Stimulated activated CD8-positive, alpha-beta memory T cell treated with anti-CD3 and anti-CD28 coated beads, Interleukin-7, amount 100 ng/mL, for 48 hours (primary cell): ENCODE data around the gene PRTFDC1.
"Not testable (repeated sequence)": the region's sequence is repeated elsewhere in the genome, so short reads cannot be mapped to it uniquely, and the experiment has no call there.

Source experiments
- DNase-seq, 2 donors: peaks; one replicate each; pipeline ENCODE4 v3.0.0-alpha.2; 2020; ENCODE audit warnings: low read depth in 1 of 2; ENCODE audit errors: extremely low read depth in 1 of 2

Gene PRTFDC1

DNA sequence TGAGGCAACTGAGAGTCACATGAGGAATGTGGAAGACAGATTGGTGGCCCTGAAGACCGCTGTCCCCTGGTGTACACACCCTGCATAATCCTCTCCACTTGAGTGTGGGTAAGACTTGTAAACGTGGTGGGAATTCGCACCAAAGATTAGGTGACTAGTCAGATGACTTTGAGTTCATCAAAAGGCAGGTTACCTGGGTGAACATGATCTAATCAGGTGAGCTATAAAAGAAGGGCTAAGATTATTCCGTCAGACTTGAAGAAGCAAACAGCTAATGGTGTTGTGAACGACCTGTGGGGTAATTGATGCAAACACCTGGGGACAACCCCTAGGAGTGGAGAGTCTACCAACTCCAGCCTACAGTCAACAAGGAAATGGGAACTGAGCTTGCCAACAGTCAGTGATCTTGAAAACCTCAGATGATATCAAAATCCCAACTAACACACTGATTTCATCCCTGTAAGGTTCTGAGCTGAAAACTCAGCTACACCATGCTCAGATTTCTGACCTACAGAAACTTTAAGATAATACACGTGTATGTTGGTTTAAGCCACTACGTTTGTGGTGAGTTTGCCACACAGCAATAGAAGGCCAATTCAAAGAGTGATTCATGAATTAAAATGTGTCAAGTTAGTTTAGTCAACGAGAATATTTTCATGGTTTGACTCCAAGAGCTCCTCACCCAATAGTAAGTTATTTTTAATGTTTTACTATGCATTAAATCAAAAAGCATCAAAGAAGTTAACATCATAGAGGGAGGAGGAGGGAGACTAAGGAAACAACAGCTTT is 16.7 kb downstream of the PRTFDC1 start:
- DNase-seq, result no peak

GRCh38 chr10:24931236-24931635 is 21.2 kb downstream of the PRTFDC1 start:
- DNase-seq, result no peak

DNA sequence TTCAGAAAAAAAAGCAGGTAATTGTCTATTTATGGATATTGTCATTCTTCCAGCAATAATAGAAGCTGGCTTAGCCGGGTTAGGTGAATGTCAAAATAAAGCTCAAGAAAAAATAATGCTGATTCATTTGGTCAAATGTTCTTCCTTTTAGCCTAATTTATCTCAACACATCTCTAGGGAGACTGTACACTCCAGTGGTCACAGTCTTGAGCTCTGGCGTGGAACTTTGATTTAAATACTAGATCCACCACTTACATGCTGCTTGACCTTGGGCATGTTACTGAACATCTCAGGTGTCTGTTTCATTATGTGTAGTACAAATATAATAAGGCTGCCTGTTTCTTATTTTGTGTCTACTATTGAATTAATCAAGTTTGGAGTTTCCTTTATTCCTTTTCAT is 22.0 kb downstream of the PRTFDC1 start:
- DNase-seq, result no peak

- DNase-seq, result no peak
Observed at GRCh38 chr10:24929904-24930303, 22.5 kb downstream of the PRTFDC1 start.

- no peak for DNase-seq
Observed at GRCh38 chr10:24929056-24929544, 23.3 kb downstream of the PRTFDC1 start.

DNA sequence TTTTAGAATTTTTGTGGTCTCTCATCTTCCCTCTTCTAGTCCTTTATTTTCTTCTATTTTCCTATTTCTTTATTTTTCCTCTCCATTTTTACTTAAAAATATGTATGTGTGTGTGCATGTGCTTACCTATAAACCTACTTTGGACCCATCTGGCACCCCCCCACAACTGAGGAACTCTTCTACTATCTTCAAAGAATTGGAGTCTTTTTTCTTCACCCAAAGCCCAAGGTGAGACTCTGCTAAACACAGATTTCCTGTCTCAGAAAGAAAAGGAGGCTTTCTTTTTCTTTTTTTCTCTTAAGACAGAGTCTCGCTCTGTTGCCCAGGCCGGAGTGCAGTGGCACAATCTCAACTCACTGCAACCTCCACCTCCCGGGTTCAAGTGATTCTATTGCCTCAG is 24.2 kb downstream of the PRTFDC1 start:
- no peak for DNase-seq

DNA sequence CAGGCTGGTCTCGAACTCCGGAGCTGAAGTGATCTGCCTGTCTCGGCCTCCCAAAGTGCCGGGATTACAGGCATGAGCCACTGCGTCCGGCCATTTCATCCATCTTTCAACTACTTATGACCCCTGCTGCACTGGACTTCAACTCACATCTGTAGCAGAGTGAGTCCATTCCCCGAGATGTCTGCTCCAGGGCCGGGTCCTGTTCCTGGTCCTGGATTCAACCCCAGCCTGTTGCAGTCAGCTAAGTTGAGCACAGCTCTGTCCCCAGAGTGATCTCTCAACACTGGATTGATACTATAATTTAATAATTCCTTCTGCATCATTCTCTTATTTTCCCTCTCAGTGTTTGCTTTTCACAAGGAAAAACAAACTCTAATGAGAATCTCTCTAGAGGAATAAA is 25.8 kb downstream of the PRTFDC1 start:
- no peak for DNase-seq

DNA sequence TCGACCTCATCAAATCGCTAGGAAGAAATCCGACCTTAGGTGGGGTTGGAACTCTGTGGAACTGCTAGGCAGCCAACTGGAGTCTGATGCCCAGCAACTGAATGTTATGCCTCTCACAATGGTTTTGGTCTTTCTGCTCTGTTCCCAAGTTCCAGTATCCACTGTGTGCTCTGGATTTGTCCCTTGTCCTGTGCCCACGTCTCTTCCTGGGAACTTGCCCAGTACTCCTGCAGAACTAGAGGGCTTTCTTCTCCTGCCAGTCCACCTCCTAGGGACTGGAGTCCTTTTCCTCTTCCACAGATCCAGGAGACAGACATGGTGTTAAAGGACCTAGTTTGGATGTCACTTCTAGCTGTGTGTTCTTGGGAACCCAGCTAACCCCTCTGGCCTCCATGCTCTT is 26.6 kb downstream of the PRTFDC1 start:
- no peak for DNase-seq

- DNase-seq, result not testable (repeated sequence)
Observed at GRCh38 chr10:24924483-24924882, 27.9 kb downstream of the PRTFDC1 start.

- DNase-seq, result not testable (repeated sequence)
Observed at GRCh38 chr10:24922222-24922868, 30.1 kb downstream of the PRTFDC1 start.

DNA sequence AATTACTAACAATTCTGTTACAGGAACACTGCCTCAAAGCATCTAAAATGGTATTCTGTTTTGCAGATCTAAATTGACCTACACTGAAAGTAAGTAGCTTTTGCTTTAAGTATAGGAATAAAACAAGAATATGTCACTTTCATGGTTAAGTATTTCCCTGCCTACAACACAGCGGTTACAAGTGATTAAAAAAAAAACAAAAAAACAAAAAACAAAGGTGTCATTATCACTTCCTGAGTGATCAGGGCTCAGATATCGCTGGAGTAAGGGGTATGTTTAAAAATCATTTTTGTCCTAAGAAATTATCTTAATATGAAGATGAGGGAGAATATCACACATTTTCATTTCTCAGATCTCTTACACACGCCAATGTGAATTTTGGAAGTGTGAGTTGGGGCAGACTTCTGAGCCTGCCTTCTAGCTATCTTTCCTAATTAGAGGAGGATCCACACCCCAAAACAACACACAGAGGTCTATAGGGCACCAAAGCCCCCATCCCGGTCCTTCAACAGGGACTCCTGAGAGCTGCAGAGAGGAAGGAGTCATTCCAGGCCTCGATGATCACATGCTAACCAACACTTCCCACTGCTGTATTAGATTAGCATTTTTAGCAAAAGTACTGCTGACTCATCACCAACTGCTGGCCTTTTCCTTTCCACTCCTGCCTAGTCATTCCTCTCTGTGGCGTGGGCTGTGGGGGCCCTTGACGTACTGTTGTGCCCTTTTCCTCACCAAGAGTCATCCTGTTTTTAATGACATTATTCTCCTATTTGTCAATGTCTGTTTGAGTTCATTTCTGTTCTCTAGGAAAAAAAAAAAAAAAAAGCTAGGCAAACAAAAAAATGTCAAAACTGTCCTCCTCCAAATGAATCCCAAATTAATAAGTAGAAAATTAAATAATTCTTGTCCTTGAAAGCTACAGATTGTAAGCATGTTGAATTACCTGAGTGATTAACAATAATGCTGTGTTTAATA is 31.2 kb downstream of the PRTFDC1 start:
- DNase-seq, result peak; percentile 44 to 78

GRCh38 chr10:24920192-24920591 is 32.2 kb downstream of the PRTFDC1 start:
- not testable (repeated sequence) for DNase-seq

- DNase-seq, result not testable (repeated sequence)
Observed at GRCh38 chr10:24919629-24920028, 32.8 kb downstream of the PRTFDC1 start.

GRCh38 chr10:24917979-24918378 is 34.4 kb downstream of the PRTFDC1 start:
- DNase-seq, result no peak

DNA sequence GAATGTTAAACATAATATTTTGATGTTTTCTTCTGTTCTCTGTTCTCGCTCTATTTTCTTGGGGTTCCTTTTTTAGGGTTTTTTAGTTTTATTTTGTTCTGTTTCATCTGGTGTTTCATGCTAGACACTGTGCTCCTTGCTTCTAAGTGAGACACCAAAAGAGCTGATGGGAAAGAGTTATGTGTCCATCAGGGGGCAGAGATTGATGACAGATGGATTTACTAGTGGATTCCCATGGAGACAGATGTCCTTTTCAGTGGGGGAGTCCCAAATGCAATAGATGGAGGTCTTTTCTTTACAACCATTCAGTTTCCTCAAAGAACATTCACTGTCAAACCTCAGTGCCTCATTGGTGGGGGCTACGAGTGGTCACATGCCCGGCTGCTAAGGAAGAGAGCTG is 34.9 kb downstream of the PRTFDC1 start:
- DNase-seq, result no peak

DNA sequence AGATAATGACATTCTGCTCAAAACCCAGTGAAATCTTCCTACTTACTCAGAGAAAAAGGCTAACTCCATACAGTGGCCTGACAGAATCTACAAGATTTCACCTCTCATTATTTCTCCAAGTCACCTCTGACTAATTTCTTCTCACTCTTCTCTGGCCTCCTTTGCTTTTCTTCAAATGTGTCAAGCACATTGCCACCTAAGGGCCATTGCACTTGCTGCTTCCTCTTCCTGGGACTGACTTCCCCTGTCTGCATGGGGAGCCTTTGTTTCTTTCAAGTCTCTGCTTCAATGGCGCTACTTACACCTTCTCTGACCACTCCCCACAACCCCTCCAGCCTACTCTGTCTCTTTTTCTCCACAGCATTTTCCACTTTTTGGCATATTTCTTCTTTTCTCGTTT is 36.0 kb downstream of the PRTFDC1 start:
- no peak for DNase-seq

GRCh38 chr10:24915304-24915703 is 37.1 kb downstream of the PRTFDC1 start:
- no peak for DNase-seq

GRCh38 chr10:24914148-24914547 is 38.3 kb downstream of the PRTFDC1 start:
- DNase-seq, result no peak

GRCh38 chr10:24912215-24912614 is 40.2 kb downstream of the PRTFDC1 start:
- no peak for DNase-seq

- no peak for DNase-seq
Observed at GRCh38 chr10:24911029-24911428, 41.4 kb downstream of the PRTFDC1 start.

DNA sequence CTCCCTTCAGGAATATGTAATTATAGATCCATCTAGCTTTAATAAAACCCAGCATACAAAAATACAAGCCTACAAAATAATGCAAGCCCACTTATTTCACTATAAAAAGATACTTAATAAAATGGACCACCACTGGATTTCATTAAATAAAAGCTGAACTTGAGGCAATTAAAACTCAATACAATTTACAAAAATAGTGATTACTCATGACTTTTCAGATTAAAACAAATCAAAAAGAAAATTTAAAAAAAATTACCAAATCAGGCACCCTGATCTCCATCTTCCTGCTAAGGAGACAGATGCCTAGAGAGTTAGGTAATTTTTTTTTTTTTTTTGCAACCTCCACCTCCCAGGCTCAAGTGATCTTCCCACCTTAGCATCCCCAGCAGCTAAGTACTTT is 41.8 kb downstream of the PRTFDC1 start:
- DNase-seq, result no peak
